Suprapubic skin (tissue), 4 donors: ENCODE results near the gene SLC11A1. TPM values are rescaled to one million over a fixed set of nuclear protein-coding genes. Genes with fewer than 3 reads are reported as not detected.

ENCODE experiments used
- DNase-seq, 2 donors: peaks; one replicate each; pipeline ENCODE4 v3.0.0-alpha.2; 2019; ENCODE audit warnings: low spot score in 2 of 2
- H3K27ac ChIP-seq: fragments of 200-600 bp; sonication (generic); one replicate; pipeline ENCODE4 v1.5.1; 2019
- H3K27me3 ChIP-seq: fragments of 200-600 bp; sonication (generic); one replicate; pipeline ENCODE4 v1.5.1; 2019
- H3K36me3 ChIP-seq: fragments of 200-600 bp; sonication (generic); one replicate; pipeline ENCODE4 v1.5.1; 2019
- H3K4me1 ChIP-seq: fragments of 200-600 bp; sonication (generic); one replicate; pipeline ENCODE4 v1.5.1; 2019
- H3K4me3 ChIP-seq: fragments of 200-600 bp; sonication (generic); one replicate; pipeline ENCODE4 v1.5.1; 2019; ENCODE audit warnings: mild to moderate bottlenecking
- H3K9me3 ChIP-seq: fragments of 200-600 bp; sonication (generic); one replicate; pipeline ENCODE4 v1.5.1; 2019
- CTCF ChIP-seq, 2 donors: fragments of 200-600 bp in 1 of 2; fragments of 450-650 bp in 1 of 2; sonication (generic) in 1 of 2; IDR thresholded peaks; one replicate each; pipeline ENCODE4 v1.5.1; 2016 to 2019; ENCODE audit warnings: antibody characterized with exemption in 2 of 2, mild to moderate bottlenecking in 1 of 2, moderate library complexity in 1 of 2
- EP300 ChIP-seq: sonication (generic); formaldehyde crosslinking; IDR thresholded peaks from one replicate; pipeline ENCODE4 v1.6.1; 2017; ENCODE audit warnings: antibody characterized with exemption
- POLR2A ChIP-seq, 2 donors: fragments of 450-650 bp; IDR thresholded peaks; one replicate each; pipeline ENCODE4 v1.6.1; 2017; ENCODE audit warnings: antibody characterized with exemption in 2 of 2, mild to moderate bottlenecking in 2 of 2, moderate library complexity in 2 of 2
- POLR2AphosphoS5 ChIP-seq, 3 donors: sonication (generic); formaldehyde crosslinking; IDR thresholded peaks; one replicate each; pipeline ENCODE4 v1.6.1; 2017; ENCODE audit warnings: antibody characterized with exemption in 3 of 3
- WGBS: methylation state at CpG from one replicate; pipeline ENCODE4 v1.1.5; 2018; 5-methylcytosine and 5-hydroxymethylcytosine counted together
- total RNA-seq, 4 donors: library from RNA; depleted of rRNA; stranded (reverse); fragments of >200 nt; gene quantifications; one replicate each; pipeline ENCODE4 v1.1.0, GENCODE V29; 2016

The SLC11A1 gene
- total RNA-seq, 4 donors from 2014 or later = 0.78 to 16.1 (median 7.6) TPM

GRCh38 chr2:218395090-218395444, 13.0 kb downstream of the SLC11A1 start:
- Histone ChIP-seq H3K36me3 (no peaks in the 10 kb centered on the region), H3K9me3 (no peaks in the 10 kb centered on the region), H3K27me3 (no peaks in the 10 kb centered on the region), H3K27ac (no peak overlapping the region), H3K4me3 (no peak overlapping the region), H3K4me1 (peaks cover 39% of the 10 kb centered on the region)
- WGBS = 81% methylated on average over 6 of the region's 6 CpGs
- DNase-seq = no peak
- TF ChIP-seq POLR2AphosphoS5 (IDR thresholded peaks at IDR 0.05) (no peak), POLR2A (IDR thresholded peaks at IDR 0.05) (no peak), CTCF (IDR thresholded peaks at IDR 0.05) (no peak), EP300 (no peak)

DNA sequence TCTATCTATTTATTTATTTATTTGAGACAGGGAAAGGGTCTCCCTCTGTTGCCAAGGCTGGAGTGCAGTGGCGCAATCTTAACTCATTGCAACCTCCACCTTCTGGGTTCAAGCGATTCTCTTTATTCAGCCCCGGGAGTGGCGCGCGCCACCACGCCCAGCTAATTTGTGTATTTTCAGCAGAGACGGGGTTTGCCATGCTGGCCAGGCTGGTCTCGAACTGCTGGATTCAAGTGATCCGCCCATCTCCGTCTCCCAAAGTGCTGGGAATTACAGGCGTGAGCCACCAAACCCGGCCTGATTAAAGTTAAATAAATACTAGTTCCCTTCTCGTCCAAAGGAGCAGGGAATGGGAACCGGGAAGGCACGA, 13.4 kb downstream of the SLC11A1 start:
- peaks cover 39% of the 10 kb centered on the region for H3K4me1 ChIP-seq
- WGBS = 31% methylated on average over 16 of the region's 16 CpGs
- H3K36me3 ChIP-seq = no peaks in the 10 kb centered on the region
- DNase-seq = no peak
- no peaks in the 10 kb centered on the region for H3K9me3 ChIP-seq
- peak overlapping the region; percentile 100 for H3K27ac ChIP-seq
- peak overlapping the region; percentile 96 for H3K4me3 ChIP-seq
- TF ChIP-seq POLR2AphosphoS5 (IDR thresholded peaks at IDR 0.05) (no peak), EP300 (no peak), POLR2A (IDR thresholded peaks at IDR 0.05) (no peak), CTCF (IDR thresholded peaks at IDR 0.05) (no peak)
- H3K27me3 ChIP-seq = no peaks in the 10 kb centered on the region

DNA sequence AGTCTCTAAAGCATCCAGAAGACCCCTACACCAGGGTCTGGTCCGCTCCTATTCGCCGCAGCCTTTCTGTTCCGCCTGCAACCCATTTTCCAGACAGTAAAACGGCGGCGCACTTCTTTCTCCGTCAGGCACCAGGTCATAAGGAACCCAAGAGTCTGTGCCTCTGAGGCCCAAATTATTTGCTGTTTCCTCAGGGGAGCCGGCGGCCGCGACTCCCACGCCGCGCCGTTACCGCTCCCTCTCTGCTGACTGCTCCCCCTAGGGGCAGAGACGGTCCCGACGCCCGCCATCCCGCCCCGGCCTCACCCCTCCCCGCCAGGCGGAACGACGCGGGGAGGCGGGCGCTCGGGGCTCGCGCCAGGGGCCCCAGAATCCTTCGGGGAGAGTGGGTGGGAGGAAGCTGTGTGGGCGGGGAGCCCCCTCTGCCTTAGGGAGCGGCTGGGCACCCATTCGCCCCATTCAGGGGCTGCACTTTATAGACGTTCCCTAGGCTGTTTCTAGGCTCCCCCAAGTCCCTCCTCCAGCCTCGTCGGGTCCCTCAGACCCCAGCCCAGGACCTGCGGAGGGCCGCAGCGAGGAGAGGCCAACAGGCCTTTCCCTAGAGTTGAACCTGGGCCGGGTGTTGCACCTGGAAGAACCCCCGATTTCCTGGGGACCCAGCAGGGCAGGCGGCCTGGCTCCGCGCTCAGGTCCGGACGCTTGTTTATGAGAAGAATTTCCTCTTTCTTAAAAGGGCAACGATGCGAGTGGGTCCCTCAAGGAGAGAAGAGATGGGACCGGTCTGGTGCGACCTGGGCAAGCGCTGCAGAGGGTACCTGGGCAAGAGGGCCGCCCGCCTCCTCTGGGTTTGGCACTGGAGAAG, 14.0 kb downstream of the SLC11A1 start:
- TF ChIP-seq CTCF (IDR thresholded peaks at IDR 0.05) (peak; percentile 90 to 96), POLR2AphosphoS5 (IDR thresholded peaks at IDR 0.05) (peak in 2 of 3 donors; percentile 63 to 86), POLR2A (IDR thresholded peaks at IDR 0.05) (peak in 1 of 2 donors; percentile 20), EP300 (no peak)
- Histone ChIP-seq H3K4me3 (peak overlapping the region; percentile 96), H3K9me3 (no peaks in the 10 kb centered on the region), H3K27me3 (no peaks in the 10 kb centered on the region), H3K4me1 (peaks cover 43% of the 10 kb centered on the region), H3K27ac (peak overlapping the region; percentile 100), H3K36me3 (no peaks in the 10 kb centered on the region)
- DNase-seq = peak; percentile 95 to 96
- WGBS = 1% methylated on average over 32 of the region's 57 CpGs

DNA sequence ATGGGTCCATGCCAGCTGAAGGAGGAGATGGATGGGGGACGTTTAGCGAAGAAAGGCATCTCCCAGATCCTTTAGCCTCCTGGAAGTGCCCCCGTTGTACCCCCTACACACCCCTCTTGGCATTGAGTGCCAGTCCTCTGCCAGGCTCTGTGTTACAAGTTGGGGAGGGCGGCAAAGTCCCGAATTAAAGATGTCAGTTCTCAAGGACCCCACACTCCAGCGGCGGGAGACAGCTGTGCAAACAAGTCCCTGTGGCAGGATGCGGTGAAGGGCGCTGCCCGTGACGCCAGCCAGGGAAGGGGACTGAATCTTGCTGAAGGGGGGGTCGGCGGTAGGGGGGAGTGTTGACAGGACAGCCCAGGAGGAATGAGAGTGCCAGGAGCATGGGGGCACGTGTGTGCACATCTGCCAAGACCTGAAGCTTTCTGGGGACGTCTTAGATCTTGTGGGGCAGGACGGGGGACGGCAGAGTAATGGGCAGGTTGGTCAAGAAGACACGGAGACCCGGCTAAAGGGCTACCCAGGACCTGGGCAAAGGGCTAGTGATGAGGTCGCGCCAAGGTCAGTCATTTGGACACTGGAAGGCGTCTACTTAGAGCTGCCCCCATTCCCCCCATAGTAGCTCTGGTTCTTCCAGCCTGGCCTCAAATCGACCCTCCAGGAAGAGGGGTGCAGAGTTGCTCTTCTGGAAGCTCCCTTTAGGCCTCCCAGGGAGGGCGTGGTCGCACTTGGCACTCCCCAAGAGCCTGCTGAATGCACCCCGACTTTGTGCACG, 14.8 kb downstream of the SLC11A1 start:
- Histone ChIP-seq H3K27ac (peak overlapping the region; percentile 100), H3K9me3 (no peaks in the 10 kb centered on the region), H3K4me3 (peak overlapping the region; percentile 96), H3K27me3 (no peaks in the 10 kb centered on the region), H3K4me1 (peaks cover 51% of the 10 kb centered on the region), H3K36me3 (peaks cover under 1% of the 10 kb centered on the region)
- peak; percentile 90 to 93 for DNase-seq
- WGBS = under 1% methylated on average over 21 of the region's 27 CpGs
- no peak for TF ChIP-seq POLR2A (IDR thresholded peaks at IDR 0.05)
- TF ChIP-seq EP300 = no peak
- no peak for TF ChIP-seq CTCF (IDR thresholded peaks at IDR 0.05)
- TF ChIP-seq POLR2AphosphoS5 (IDR thresholded peaks at IDR 0.05) = no peak

- Histone ChIP-seq H3K27ac (peak overlapping the region; percentile 100), H3K27me3 (no peaks in the 10 kb centered on the region), H3K4me3 (peak overlapping the region; percentile 96), H3K36me3 (peaks cover 6% of the 10 kb centered on the region), H3K4me1 (peaks cover 57% of the 10 kb centered on the region), H3K9me3 (no peaks in the 10 kb centered on the region)
- 1% methylated on average over 12 of the region's 12 CpGs for WGBS
- TF ChIP-seq CTCF (IDR thresholded peaks at IDR 0.05) (no peak), EP300 (no peak), POLR2A (IDR thresholded peaks at IDR 0.05) (no peak), POLR2AphosphoS5 (IDR thresholded peaks at IDR 0.05) (no peak)
- no peak for DNase-seq
Measured at GRCh38 chr2:218397463-218397819, 15.4 kb downstream of the SLC11A1 start.
